GM18907 (cell line): ENCODE results near the gene ITPRIPL2.

Experiments
- ATAC-seq: cut with Tn5 transposase; IDR thresholded peaks from one replicate; pipeline ENCODE4 v1.9.1; 2021; ENCODE audit warnings: mild to moderate bottlenecking, moderate library complexity; ENCODE audit not compliant: unreplicated experiment

Gene ITPRIPL2

DNA sequence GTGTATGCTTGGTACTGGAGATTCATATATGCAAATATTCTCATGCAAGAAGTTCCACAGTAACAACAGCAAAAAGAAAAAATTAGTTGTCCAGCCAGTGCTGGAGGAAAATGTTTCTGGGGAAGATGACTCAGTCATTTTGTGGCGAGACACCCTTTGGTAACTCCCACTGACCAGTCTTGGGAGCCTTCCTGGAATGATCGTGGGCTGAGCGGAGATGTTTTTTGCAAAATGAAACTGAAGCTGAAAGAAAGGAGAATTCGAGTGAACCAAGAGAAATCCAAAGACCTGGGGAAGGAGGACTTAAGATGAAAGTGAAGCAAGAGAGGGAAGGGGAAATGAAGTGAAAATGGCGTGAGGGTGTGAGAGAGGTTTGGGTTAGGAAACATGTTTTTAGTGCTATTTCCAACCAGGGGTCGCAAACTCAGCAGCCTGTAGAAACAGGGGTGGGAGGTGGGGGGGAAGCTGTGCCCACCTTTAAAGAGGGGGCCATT is 5.2 kb downstream of the ITPRIPL2 start:
- no peak for ATAC-seq

DNA sequence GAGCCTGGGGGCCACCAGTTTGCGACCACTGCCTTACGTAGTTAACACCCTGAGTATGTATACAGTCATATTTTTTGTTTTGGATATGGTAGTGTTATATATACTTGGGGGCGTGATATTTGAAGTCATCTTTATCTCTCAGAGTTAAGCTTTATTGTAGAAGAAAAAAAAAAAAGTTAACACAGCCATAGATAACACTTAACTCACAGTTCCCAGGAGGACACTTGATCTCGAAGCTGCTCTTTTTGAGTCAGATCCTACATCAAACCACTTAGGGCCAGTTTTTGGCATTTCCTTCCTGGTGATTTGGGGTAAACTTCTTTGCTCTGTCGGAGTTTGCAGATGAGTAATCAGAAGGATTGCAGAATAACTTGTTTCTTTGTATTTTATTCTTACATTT is 5.8 kb downstream of the ITPRIPL2 start:
- no peak for ATAC-seq

DNA sequence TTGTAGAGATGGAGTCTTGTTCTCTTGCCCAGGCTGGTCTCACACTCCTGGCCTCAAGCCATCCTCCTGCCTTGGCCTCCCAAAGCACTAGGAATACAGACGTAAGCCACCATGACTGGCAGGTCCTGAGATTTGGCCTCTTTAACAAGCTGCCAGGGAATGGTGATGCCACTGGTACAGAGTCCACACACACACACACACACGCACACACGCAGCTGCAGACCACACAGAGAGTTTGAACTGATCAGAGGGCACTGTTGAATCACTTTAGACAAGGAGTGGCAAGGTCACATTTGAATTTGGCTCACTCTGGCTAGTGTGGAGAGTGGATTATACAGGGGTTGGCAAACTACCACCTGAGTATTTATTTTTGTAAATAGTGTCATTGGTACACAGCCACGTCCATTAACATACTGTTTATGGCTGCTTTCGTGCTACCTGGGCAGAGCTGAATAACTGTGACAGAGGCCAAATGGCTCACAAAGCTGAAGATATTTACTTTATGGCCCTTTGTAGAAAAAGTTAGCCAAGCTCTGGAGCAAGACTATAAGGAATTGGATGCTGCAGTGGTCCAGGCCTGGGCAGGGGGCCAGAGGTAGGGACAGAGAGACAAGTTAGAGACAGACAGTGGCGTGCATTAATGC is 9.9 kb downstream of the ITPRIPL2 start:
- ATAC-seq = no peak

DNA sequence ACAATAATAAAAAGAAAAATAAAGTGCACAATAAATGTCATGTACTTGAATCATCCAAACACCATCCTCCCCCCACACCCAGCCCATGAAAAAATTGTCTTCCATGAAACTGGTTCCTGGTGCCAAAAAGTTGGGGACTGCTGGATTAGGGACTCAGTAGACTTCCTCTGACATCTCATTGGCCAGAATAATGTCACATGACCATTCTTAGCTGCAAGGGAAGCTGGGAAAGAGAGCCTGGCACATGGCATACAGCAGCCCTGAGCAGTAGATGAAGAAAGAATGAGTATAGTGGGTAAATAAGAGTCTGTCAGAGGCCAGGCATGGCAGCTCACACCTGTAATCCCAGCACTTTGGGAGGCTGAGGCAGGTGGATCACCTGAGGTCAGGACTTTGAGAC is 12.5 kb downstream of the ITPRIPL2 start:
- no peak for ATAC-seq

DNA sequence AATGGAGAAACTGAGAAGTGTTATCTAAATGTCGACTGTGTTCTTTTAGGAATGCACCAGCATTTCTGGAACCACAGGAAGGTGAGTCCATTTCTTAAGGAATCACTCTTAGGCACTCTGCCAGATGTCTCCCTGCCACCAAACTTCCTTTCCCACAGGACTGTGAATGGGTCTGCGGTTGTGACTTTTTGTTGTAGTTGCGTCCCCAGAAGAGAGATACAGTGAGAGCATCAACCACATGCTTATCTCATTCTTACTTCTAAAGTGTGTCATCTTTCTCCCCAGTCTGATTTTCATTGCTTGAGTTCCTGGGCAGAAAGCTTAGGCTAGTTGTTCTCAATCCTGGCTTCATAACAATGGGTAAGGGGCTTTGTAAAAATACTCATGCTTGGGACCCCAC is 13.4 kb downstream of the ITPRIPL2 start:
- ATAC-seq = peak; percentile 36

DNA sequence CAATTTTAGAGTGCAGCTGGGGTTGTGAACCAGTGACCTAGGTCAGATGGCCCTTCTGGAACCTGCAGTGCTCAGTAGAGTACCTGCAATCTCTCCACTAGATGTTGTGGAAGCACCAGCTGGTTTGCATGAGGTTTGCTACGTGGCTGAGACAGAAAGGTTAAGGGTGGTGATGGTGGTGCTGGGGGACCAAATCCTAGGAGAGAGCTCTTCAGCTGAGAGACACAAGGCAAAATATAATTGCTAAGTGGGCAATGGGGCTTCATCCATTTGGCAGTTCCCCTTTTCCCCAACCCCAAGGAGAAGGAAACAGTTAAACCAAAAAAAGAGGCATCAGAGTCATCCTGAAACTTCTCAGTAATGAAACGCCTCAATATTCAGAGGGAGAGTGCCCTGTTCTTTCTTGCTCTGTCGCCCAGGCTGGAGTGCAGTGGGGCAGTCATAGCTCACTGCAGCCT is 13.9 kb downstream of the ITPRIPL2 start:
- ATAC-seq = peak; percentile 57

DNA sequence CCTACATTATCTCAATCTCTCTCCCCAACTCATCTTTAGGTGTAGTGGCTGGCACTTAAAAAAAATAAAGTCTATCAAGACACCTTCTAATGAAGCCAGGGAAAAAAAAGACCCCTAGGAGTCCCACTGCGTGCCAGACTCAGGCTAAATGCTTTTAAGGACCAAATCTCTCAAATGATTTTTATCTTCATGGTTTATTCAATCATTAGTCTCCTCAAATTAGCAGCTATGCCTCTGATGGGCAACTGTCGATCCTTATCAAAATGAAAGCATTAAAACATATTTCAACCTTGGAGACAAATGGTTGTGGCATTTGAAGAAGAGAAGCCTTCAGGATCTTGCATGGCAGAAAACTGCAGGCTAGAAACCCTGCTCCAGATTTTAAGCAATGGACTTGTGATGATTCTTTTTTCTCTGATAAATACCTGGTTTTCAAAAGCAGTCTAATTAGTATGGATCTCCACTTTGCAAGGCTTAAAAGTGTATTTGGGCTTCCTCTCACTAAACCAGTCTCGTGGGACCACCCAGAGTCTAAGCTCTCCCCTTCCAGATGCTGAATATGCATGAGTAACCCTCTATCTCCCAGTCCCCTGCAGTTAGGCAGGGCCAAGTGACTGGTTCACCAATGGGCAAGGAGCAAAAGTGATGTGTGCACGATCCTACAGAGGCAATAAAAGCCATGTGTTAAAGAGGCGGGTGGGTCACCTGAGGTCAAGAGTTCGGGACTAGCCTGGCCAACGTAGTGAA is 14.9 kb downstream of the ITPRIPL2 start:
- ATAC-seq = no peak

DNA sequence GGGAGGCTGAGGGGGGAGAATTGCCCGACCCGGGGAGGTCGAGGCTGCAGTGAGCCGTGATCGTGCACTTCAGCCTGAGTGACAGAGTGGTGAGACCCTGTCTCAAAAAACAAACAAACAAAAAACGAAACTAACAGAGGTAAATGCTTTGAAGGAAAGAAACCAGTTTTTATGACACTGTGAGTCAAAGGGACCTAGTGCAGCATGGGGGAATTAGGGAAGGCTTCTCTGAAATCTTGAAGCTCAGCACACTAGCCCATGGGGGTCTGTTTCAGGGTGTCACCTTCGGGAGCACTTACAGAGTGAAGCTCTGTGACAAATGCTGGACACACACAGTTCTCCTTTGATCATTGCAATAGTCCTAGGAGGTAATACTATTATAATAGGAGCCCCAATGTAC is 16.6 kb downstream of the ITPRIPL2 start:
- ATAC-seq = no peak

DNA sequence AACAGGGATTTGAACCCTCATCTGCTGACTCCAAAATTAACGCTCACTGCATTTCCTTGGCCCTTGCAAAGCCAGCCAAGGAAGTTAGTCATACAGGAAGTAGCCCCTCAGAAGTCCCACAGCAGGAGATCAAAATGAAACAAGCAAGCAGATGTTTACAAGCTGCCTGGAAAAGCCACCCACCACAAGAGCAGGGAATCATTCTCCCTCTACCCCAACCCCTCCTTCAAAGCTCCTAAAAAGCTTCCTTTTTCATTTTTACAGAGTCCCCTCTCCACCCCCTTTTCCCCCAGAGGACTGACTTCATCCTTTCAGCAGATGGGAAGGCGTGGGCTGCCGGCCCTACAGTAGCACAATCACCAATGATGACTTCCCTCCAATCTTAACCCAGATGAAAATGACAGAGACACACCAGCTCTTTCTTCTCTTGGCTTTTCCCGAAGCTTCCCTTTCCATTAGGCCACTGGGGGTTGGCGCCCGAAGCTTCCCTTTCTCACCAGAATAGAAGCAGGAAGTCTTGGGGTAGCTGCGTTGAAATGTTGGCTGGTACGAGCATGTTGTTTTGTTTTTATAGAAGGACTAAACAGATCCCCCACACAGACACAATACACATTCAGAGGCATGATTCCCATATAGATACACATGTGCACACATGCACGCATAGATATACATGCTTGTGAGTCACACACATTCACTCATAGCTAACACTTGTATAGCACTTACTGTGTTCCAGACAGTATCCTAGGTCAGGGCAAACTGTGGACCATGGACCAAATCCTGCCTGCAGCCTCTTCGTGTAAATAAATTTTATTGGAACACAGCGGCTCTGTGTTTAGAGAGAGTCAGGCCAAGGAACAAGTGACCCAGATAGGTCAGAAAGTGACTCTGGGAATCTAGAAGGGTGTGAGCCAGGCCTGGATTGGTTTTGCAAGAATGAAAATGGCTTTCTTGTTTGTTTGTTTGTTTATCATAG is 17.4 kb downstream of the ITPRIPL2 start:
- no peak for ATAC-seq

DNA sequence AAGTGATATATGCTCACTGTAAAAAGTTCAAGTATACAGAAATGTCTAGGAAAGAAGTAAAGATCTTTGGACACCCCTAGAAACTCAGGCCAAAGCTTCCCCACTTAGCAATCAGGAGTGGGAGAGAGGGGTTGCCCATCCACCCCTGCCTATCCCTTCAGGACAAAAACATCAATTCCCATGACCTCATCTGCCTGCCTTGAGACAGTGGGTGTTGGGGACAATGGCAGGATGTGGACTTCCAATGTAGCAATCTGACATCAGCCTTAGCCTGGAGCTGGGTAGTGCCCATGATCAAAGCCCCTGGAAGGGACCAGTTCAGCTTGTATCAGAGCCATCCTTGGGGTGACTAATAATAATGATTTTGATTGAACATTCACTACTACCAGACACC is 18.1 kb downstream of the ITPRIPL2 start:
- no peak for ATAC-seq

DNA sequence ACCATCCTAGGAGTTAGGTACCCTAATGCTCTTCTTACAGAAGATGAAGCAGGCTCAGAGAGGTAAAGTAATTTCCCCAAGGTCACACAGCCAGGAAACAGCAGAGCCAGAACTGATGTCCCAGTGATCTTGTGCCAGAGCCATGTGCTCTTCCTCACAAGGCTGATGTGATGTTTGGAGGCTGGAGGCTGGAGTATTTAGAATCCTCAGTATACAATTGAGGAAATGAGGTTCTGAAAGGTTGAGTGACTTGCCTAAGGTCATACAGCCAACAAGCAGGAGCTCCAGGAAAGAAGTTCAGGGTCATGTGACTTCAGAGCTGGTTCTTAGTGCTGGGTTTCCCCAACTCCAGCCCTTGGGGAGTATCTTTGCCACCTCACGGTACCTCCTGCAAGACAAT is 18.5 kb downstream of the ITPRIPL2 start:
- no peak for ATAC-seq

DNA sequence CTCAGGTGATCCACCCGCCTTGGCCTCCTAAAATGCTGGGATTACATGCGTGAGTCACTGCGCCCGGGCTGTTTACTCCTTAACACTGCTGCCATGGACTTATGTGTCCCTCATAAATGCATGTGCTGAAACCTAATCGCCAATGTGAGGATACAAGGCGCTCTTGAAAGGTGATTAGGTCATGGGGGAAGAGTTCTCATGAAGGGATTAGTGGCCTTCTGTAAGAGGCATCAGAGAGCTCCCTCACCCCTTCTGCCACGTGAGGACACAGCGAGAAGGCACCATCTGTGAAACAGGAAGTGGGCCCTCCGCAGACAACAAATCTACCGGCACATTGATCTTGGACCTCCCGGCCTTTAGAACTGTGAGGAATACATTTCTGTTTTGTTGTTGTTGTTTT is 19.1 kb downstream of the ITPRIPL2 start:
- ATAC-seq = no peak

DNA sequence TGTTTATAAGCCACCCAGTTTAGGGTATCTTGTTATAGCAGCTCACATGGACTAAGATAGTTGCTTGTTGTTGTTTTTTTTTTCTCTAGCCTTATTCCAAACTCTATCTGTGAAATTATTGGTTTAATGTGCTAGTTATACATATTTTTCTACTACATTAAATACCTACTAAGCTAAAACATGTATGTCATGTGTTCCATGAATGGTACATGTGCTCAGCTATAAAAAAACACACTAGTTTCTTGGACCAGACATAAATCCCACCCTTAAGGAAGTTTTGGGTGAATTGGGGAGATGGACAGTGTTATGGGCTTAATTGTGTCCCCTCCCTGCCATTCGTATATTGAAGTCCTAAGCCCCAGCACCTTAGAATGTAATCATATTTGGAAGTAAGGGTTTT is 19.8 kb downstream of the ITPRIPL2 start:
- ATAC-seq = no peak

DNA sequence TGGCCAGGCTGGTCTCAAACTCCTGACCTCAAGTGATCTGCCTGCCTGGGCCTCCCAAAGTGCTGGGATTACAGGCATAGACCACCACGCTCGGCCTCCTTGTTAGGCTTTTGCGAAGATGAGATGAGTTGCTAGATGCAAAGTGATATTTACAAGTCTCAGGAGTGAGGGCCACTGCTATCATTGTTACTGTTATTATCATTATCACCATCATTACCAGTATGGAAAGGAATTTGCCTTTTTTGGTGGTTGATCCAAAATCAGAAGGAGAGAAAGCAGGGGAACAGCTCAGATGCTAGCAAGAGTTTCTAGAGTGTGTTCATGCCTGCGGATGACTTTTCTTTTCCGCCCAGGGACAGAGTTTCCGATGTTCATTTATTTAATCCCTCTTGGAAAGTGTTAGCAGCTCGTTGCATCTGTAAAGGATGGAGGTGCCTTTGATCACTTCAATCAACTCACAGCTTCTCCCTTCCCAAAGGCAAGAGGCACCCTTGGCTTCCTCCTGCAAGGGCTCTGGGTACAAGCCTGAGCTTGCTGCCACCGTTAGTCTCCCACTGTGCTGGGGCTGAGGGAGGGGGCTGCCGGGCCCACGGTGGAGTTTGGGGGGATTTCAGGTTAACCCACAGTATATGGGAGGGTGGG is 21.6 kb downstream of the ITPRIPL2 start:
- no peak for ATAC-seq

DNA sequence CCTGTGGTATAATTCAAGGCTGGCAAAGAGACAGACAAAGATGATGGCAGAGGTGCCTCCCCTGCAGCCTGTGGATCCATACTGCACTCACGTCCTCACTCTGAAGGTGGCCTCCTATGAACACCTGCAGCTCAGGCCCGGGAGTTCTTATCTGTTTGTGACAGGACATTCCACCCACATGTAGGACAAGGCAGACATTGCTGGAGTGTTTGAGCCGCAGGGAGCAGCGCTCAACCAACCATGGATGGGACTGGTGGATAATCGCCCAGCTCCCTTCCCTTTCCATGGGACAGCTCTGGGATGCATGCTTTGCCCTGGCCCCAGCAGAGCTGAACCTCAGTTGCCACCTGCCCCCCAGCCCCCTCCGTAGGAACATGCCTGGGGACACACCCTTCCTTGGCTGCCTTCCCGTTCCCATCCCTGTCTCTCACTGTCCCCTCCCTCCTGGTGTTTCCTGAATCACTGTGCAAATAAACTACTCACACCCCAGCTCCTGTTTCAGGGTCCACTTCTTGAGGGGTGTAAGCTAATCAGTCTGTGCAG is 22.2 kb downstream of the ITPRIPL2 start:
- no peak for ATAC-seq

DNA sequence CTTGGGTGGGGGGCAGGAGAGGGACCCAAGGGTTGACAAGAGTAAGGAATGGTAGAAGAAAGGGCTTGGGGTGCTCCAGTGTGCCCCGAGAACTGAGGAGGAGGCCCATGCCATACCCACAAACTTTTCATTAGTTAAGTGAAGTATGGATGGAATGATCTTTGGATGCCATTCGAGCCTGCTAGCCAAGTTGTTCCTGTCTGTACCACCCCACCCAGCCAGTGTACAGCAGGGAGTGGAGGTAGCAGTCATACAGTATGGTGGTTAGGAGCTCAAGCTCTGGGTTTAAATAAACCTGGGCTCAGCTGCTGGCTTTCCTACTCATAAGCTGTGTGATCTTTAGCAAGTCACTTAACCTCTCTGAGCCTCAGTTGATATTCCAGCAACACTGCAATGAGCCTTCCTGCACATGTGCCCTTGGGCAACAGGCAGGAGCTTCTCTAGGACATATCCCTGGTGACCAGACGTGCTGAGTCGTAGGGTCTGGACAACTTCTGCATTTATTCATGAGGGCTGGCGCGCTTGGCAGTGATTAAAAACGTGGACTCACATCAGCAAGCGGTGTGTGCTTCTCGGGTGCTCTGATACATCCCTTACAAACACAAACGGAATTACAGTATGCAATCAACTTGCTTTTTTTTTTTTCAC is 22.9 kb downstream of the ITPRIPL2 start:
- ATAC-seq = no peak

DNA sequence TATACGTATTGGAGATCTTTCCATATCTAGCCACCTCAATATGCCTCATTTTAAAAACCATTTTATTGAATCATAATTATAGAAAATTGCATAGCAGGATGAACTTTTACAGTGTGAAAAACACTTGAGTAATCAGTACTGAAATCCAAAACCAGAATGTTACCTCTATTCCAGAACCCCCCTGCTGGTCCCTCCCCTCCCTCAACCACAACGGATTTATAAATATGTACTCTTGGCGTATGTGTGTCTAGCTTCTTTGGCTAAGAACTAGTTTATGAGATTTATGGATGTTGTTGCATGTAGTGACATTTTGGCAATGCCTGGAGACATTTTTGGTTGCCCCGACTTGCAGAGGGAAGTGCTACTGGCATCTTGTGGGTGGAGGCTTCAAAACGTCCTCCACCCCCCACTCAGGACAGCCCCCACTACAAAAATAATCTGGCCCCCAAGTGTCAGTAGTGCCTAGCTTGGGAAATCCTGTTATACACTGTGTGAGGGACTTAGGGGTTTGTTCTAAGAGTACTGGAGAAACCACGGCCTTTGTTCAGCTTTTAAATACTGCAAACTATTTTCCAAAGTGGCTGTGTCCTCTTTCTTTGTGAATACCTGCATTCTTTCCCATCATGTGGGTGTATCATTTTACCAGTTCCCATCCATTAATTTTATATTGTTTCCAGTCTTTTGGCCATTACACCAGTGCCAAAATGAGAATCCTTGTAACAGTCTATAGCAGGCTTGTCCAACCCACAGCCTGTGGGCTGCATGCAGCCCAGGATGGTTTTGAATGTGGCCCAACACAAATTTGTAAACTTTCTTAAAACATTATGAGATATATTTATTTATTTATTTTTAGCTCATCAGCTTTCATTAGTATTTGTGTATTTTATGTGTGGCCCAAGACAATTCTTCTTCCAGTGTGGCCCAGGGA is 23.7 kb downstream of the ITPRIPL2 start:
- ATAC-seq = no peak

DNA sequence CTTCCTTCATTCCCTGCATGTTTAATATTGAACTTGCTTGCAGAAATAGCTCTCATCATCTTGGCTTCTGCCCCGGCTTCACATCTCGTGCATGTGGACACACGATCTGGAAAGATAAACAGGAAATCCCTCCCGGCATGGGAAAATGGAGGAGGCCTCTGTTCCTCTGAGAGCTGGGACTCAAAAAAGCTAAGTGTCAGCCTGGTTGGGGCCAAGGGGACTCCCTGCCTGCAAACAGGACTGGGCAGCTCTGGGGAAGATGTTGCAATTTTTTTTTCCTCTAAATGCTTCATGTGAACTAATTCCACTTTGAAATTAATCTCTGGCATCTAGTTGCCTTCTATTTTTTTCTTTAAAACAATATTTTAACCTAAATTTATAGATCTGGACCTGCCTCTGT is 24.8 kb downstream of the ITPRIPL2 start:
- ATAC-seq = no peak
